HuH-7 (cell line): Measurements from ENCODE around the gene METTL13.

Source experiments
- DNase-seq: peaks from one replicate; pipeline ENCODE4 v3.0.0; 2011; ENCODE audit warnings: low spot score

Gene METTL13

GRCh38 chr1:171781176-171781875, at the start of gene METTL13:
Gene METTL13 (plus strand): TSS chr1:171781660. CDS start chr1:171781968, 308 bp downstream.
- peak; percentile 94 for DNase-seq

GRCh38 chr1:171736196-171736595, 45.3 kb upstream of the METTL13 start:
- DNase-seq: no peak

- no peak for DNase-seq
Measured at GRCh38 chr1:171738911-171739310, 42.5 kb upstream of the METTL13 start.

GRCh38 chr1:171739656-171740055, 41.8 kb upstream of the METTL13 start:
- no peak for DNase-seq

- DNase-seq: no peak
Measured at GRCh38 chr1:171740356-171740863, 41.0 kb upstream of the METTL13 start.

GRCh38 chr1:171740987-171741871, 40.2 kb upstream of the METTL13 start:
- peak; percentile 37 for DNase-seq

GRCh38 chr1:171741872-171742576, 39.4 kb upstream of the METTL13 start, which contains the start of gene VAMP4:
Gene VAMP4 (minus strand): TSS chr1:171742065. CDS start chr1:171738414, 3,651 bp downstream.
- DNase-seq: peak; percentile 66

- peak; percentile 12 for DNase-seq
Measured at GRCh38 chr1:171742577-171742922, 38.9 kb upstream of the METTL13 start.

GRCh38 chr1:171743081-171743870, 38.2 kb upstream of the METTL13 start:
- DNase-seq: no peak

- DNase-seq: no peak
Measured at GRCh38 chr1:171744986-171745385, 36.5 kb upstream of the METTL13 start.

- no peak for DNase-seq
Measured at GRCh38 chr1:171748651-171749050, 32.8 kb upstream of the METTL13 start.

GRCh38 chr1:171751221-171751620, 30.2 kb upstream of the METTL13 start:
- DNase-seq: no peak

GRCh38 chr1:171753182-171753581, 28.3 kb upstream of the METTL13 start:
- DNase-seq: no peak

- DNase-seq: no peak
Measured at GRCh38 chr1:171753685-171754352, 27.6 kb upstream of the METTL13 start.

GRCh38 chr1:171754353-171754705, 27.1 kb upstream of the METTL13 start:
- DNase-seq: no peak

- no peak for DNase-seq
Measured at GRCh38 chr1:171754971-171755370, 26.5 kb upstream of the METTL13 start.

GRCh38 chr1:171756856-171757255, 24.6 kb upstream of the METTL13 start:
- DNase-seq: no peak

- DNase-seq: no peak
Measured at GRCh38 chr1:171758011-171758410, 23.4 kb upstream of the METTL13 start.

- no peak for DNase-seq
Measured at GRCh38 chr1:171762143-171762563, 19.3 kb upstream of the METTL13 start.

- no peak for DNase-seq
Measured at GRCh38 chr1:171763764-171764163, 17.7 kb upstream of the METTL13 start.

GRCh38 chr1:171769171-171769570, 12.3 kb upstream of the METTL13 start:
- DNase-seq: no peak
